ENCODE results near the gene UVRAG. TPM values are rescaled to one million over a fixed set of nuclear protein-coding genes. Genes with fewer than 3 reads are reported as not detected.

Gene UVRAG
- total RNA-seq, 1 experiment from 2014 or later = 29.5 TPM

- Histone ChIP-seq H3K9me3 (ENCODE audit: control insufficient read depth, insufficient read depth, low read depth, low read length) (no peaks in the 10 kb centered on the region), H3K27ac (ENCODE audit: low read length) (no peak overlapping the region), H3K4me1 (ENCODE audit: control insufficient read depth, insufficient read depth, low read length) (no peaks in the 10 kb centered on the region), H3K36me3 (ENCODE audit: control insufficient read depth, insufficient read depth, low read length) (no peaks in the 10 kb centered on the region), H3K4me3 (ENCODE audit: low read depth in 2 of 2, low read length in 2 of 2) (no peak overlapping the region), H3K27me3 (ENCODE audit: control insufficient read depth, insufficient read depth, low read length) (no peaks in the 10 kb centered on the region)
- ATAC-seq (no peak), DNase-seq (ENCODE audit: low read depth, low spot score) (no peak)
- CTCF ChIA-PET = no interaction called here
- TF ChIP-seq REST (IDR thresholded peaks at IDR 0.05; ENCODE audit: insufficient read depth in 1 of 2, low read depth in 2 of 2, low read length in 1 of 2) (no peak), TCF7L2 (IDR thresholded peaks at IDR 0.05; ENCODE audit: low read depth, low read length) (no peak), SIN3A (IDR thresholded peaks at IDR 0.05; ENCODE audit: borderline replicate concordance, insufficient read depth, low read depth, low read length) (no peak), POLR2AphosphoS5 (IDR thresholded peaks at IDR 0.05; ENCODE audit: low read depth, low read length) (no peak), CTCF (IDR thresholded peaks at IDR 0.05) (no peak)
- in situ Hi-C loops (cut with HindIII; ENCODE audit: low pct_unique_long_range_greater_than_20kb, low sequenced_read_pairs) = no loop called here
- POLR2A ChIA-PET = interaction anchor here (0.7 kb wide), 1 partner anchor 606 kb away, joined by 5 read pairs; no protein-coding TSS in a partner anchor
- no TSS peak for BruUV-seq (replicated peaks)
- intact Hi-C loops (cut with micrococcal nuclease; ENCODE audit: unreplicated experiment) = no loop called here
These were observed 125.9 kb downstream of the UVRAG start for GRCh38 chr11:75940911-75941310.

GRCh38 chr11:75944515-75944914 is 129.5 kb downstream of the UVRAG start:
- intact Hi-C loops (cut with micrococcal nuclease; ENCODE audit: unreplicated experiment) = no loop called here

More at GRCh38 chr11:75944515-75944914, 129.5 kb downstream of the UVRAG start:
- TF ChIP-seq CTCF (IDR thresholded peaks at IDR 0.05) = no peak
- no peak for TF ChIP-seq POLR2AphosphoS5 (IDR thresholded peaks at IDR 0.05; ENCODE audit: low read depth, low read length)
- no peaks in the 10 kb centered on the region for H3K27me3 ChIP-seq (ENCODE audit: control insufficient read depth, insufficient read depth, low read length)
- ATAC-seq (no peak), DNase-seq (ENCODE audit: low read depth, low spot score) (no peak)
- H3K4me3 ChIP-seq (ENCODE audit: low read depth in 2 of 2, low read length in 2 of 2) = no peak overlapping the region
- no peak overlapping the region for H3K27ac ChIP-seq (ENCODE audit: low read length)
- H3K9me3 ChIP-seq (ENCODE audit: control insufficient read depth, insufficient read depth, low read depth, low read length) = no peaks in the 10 kb centered on the region
- in situ Hi-C loops (cut with HindIII; ENCODE audit: low pct_unique_long_range_greater_than_20kb, low sequenced_read_pairs) = no loop called here
- ChIA-PET POLR2A (interaction anchor here (0.8 kb wide), 1 partner anchor 16 kb away, joined by 3 read pairs; no protein-coding TSS in a partner anchor), CTCF (no interaction called here)
- 0 out of 2 replicates have a peak, but pooled peaks cover 11% of the 10 kb centered on the region for H3K4me1 ChIP-seq (ENCODE audit: control insufficient read depth, insufficient read depth, low read length)
- BruUV-seq (replicated peaks) = no TSS peak
- H3K36me3 ChIP-seq (ENCODE audit: control insufficient read depth, insufficient read depth, low read length) = no peaks in the 10 kb centered on the region

All from Panc1 (cell line).